NCI-H345 (cell line): ENCODE measurements around the gene GPHB5.
A peak's percentile ranks its signal among the peaks of the same experiment; 100 is the strongest.
"Not testable (repeated sequence)": the region's sequence is repeated elsewhere in the genome, so short reads cannot be mapped to it uniquely, and the experiment has no call there.

Experiments used
- DNase-seq: peaks from one replicate; lab custom pipeline; 2025; lab: John Stamatoyannopoulos, UW

Gene GPHB5, protein sequence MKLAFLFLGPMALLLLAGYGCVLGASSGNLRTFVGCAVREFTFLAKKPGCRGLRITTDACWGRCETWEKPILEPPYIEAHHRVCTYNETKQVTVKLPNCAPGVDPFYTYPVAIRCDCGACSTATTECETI

DNA sequence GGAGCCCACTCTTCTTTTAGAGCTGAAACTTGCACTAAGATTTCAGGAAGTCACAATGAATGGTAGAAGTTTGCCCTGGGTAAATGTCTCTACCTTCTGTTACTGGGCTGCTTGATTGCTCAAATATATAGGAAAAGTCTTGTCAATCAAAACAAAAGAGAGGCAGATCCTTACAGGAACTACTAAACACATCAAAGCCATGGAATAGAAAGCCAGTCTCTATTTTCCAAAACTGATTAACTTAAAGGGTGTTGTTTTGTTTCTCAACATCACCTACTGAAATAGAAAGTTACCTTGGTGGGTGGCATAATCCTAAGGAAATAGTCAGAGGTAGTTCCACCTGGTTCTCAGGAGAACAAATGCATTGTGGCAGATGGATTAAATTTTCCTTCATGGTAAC lies at the start of gene GPHB5:
TSS of gene GPHB5 (minus strand) at position 101 of the 400 bp plus-strand sequence. CDS start 1,086 bp downstream, outside the sequence.
- no peak for DNase-seq

DNA sequence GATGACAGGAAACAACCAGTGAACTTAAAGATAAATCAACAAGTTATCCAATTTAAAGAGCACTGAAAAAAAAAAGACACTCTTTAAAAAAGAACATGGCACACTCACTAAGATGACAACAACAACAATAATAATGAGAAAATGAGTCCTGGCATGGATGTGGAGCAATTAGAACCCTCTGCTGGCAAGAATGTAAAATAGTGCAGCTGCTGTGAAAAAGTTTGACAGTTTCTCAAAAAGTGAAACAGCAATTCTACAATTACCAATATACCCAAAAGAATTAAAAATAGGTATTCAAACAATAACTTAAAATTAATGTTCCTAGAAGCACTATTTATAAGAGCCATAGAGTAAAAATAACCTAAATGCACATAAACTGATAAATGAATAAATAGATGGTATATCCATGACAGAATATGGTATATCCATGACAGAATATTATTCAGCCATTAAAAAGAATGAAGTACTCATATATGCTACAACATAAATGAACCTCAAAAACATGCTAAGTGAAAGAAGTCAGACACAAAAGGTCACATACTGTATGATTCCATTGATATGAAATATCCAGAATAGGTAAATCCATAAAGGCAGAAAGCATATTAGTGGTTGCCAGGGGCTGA lies 49.1 kb upstream of the GPHB5 start:
- DNase-seq: no peak

DNA sequence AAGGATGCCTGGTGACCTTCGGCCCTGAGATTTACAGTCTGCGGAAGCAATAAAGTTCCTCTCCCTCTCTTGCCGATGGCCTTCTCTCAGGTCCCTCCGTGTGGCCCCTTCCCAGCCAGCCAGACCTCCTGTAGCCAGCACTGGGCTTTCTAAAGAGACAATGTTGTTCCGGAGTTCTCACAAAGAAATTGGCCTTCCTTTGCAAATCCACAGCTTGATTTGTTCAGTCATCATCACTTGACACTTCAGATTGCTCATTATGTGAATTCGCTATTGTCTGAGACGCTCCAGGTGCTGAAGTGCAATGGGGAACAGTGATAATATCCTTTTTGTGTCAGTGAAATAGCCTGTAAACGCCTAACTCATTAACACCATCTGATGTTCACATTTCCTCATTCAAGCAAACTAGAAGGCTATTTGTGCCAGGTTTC lies 43.7 kb upstream of the GPHB5 start:
- DNase-seq: peak; percentile 88

DNA sequence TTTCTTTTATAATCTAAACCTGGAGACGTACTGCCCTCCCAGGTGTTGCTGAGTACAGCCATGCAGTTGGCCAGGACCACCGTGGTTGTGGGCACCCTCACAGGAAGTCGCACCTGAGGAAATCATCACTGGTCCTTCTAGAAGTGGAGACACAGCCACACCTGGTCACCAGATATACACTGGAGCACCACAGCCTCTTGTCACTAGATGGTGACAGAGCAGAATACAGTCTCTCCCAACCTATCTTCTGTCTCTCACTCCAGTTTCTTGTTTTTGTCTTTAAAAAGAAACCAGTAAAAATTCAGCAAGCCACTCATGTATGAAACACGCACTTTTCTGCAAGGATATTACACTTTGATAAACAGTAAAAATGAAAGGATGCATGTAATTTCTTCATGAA lies 43.1 kb upstream of the GPHB5 start:
- DNase-seq: peak; percentile 13

DNA sequence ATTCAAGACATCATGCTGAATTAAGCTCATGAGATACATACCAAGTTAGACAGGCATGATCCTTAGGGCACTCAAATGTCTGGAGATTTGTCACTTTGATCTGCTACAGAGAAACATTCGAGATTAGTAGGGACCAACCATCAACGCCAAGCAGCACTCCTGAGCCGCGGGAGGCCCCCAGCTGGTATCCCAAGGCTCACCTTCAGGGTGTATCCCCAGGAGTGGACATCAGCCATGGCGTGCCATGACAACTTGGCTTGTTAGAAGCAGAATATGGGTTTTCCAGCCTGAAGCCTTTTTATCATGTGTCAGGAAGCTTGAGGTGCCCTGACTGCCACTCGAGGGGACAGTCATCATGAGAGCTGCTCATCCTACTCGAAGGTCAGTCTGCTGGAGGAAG lies 39.1 kb upstream of the GPHB5 start:
- no peak for DNase-seq

DNA sequence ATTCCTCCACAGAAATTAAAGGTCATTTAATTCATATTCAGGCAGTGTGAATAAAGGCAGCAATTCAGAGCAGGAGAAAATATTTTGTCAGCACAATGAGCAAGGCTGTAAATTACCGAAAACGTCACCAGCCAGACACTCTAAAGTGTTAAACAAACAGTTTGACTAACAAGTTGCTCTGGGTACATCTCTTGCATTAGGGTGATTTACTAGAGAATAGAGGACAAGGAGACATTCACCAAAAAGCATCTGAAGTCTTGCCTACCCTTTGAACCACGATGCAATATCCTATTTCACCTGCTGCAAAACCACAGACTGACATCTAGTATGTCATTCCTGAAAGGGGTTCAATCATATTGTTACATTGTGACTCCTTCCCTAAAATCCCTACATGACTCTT lies 27.1 kb upstream of the GPHB5 start:
- peak; percentile 13 for DNase-seq

DNA sequence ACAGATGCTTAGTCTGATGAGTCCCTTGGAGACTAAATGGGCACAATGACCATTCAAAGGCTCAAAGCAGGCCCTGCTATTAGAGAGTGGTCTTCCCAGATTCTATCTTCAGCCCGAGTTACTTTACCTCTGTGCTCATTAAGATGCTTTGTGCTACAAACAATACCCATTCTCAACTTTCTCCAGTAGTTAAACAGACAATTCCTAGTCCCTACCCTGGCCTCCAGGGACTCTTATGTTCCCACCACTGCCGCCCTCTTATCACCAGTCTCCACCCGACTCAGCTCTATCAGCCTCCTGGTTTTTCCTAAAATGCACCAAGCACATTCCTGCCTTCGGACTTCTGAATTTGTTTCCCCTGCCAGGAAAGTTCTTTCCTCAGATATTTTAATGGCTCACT lies 25.6 kb upstream of the GPHB5 start:
- DNase-seq: no peak

DNA sequence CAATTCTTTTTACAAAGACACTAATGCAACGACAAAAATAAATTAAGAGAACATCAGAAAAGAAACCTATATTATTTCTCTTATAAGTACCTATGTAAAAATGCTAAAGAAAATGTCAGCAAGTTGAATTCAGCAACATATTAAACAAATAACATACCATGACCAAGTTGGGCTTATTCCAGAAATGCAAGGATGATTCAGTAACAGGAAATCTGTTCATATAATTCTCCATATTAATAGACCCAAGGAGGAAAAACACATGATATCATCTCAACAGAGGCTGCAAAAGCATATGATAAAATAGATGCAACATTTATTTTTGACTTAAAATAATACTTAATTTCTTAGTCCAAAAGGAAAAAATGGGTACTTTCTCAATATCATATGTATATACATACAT lies 25.1 kb upstream of the GPHB5 start:
- DNase-seq: no peak

DNA sequence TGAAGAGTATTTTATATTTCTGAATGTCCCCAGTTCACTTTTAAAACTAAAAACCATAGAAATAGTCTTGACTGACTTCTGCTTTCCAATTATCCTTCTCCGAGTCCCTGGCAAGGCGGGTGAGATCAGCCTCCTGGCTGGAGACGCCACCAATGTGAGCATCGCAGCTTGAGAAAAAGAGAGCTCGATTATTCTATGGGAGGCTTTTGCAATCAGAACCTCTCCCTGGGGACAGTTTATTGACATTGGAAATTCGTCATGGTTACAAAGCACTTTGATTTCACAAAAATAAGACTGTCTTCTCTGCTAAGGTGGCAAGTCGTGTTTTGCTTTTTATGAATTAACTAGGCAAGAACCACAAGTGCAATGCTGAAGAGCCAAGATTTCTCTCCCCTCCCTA lies 23.6 kb upstream of the GPHB5 start:
- DNase-seq: peak; percentile 70

DNA sequence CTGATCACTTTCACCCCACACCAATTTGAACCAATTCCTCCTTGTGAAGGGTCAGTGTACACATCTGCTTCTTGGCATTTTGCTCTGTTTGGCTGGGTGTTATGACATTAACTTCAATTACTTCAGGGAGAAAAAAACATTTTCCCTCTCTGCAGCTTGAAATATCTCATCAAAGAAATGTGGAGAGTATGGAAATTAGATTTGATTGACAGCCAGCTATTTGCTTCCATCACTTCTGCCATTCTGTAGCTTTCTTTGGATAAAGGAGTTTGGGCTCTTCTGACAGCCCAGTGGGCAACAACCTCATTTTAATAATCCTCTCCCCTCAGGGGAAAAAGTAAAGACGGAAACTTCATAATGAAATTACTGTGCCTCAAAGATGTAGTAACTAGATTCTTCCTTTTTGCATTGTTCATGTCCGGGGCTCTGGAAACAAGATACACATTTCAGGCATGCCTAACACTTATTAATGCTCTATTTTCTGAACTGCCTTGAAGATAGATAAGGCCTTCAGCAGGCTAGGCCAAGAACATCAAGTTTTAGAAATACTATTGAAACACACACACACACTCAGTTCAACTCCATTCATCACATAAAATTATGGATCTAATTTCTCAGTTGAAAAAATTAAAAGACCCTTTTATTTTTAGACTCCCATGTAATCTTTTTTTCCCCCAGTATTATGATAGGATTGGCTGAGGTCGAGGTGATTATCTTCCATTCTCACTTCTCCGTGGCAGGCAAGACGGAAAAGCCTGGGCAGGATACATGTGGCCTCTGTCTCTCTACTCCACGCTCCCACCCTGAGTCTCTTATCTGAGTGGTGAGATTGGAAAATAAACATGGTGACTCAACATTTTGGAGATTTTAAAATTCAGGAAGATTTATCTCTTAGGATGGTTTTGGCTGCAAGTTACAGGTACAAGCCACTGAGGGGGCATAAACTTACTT lies 10.3 kb upstream of the GPHB5 start:
- DNase-seq: no peak

DNA sequence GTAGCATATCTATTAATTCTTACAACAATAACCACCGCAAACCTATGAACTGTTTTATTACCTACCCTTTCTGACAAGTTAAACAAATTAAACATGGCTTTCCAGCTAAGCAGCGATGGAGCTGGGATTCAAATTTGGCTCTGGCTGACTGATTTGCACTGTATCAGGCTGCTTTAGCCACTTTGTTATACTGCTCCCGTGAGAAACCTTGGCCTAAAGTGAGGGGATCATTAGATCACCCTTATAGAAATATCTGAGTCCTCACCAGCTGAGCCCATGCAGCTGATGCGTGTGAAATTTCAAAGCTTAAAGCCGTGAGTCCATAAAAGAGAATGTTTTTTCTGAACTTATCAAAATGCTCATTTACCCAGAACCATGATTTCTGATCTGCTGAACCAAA lies 8.1 kb upstream of the GPHB5 start:
- no peak for DNase-seq

DNA sequence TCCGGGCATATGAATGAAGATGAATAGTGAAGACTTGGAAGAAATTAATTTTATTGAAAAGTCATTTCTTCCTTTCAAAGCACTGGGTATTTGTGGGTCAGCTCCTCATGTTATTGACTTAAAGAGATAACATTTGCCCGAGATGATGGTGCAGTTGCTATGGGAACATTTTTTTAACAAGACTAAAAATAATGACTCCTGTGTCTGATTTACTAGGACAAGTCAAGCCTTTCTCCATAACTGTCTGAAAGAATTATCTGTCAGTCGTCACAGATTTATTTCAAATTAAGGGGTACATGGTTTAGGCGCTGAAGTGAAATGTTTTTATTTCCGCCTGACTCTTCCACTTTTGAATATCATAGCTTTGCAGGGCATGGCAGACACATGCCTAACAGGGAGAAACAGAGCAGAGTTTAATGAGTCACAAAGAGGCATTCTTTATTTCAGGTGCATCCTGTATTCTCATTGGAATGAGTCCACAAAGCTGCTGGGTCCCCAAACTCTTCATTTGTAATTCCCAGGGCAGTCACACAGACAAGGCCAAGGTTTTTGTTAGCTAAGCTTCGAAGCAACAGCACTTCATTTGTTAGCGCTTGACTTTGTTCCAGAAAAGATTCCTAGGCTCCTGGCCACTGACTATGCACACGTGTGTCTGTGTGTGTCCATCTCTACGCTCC lies 4.3 kb upstream of the GPHB5 start:
- no peak for DNase-seq

DNA sequence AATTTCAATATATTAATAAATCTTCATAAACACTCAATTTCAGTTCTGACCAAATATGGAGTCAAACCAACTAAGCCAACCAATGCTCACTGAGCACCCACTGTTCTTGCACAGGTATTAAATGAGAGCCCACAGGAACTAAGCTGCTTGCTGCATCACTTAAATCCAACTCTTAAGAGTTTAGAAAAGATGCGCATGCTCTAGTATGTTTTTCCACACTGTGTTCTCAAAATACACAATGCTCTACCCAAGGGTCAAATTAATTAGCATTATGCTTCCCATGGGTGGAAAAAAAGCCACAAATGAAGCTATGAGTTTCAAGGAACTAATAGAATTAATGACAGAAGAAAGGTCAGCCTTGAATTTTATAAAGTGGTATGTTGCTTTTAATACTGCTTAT lies 3.7 kb upstream of the GPHB5 start:
- DNase-seq: no peak

DNA sequence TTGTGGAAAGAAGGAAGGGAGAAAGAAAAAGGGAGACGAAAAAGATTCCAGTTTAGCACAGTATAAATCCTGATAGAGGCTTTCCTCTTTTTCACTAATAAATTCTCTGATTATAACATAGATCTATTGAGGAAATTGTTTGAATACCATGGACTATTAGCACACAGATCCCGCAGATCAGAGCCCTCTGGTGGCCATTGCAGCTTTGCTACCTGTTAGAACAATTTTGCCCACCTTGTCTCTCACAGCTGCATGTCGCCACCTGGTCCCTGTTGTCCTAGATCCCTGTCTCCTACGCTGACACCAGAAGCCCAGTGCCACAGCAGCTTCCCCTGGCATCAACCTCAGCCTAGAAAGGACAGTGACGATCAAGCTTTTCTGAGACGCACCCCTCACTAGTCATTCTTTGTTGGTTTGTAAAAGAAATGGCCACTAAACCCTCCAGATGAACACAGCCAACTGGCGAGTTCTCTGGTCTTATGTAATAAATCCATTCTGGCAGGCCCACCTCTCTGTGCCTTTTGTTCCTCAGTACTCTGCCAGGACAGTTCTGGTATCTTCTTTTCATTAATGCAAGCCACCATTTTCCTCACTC lies 9.9 kb downstream of the GPHB5 start:
- peak; percentile 37 for DNase-seq

DNA sequence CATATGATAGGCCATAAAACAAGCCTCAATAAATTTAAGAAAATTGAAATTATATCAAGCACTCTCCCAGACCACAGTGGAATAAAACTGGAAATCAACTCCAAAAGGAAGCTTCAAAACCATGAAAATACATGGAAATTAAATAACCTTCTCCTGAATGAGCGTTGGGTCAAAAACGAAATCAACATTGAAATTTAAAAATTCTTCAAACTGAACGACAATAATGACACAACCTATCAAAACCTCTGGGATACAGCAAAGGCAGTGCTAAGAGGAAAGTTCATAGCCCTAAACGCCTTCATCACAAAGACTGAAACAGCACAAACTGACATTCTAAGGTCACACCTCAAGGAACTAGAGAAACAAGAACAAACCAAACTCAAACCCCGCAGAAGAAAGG lies 14.3 kb downstream of the GPHB5 start:
- DNase-seq: not testable (repeated sequence)

DNA sequence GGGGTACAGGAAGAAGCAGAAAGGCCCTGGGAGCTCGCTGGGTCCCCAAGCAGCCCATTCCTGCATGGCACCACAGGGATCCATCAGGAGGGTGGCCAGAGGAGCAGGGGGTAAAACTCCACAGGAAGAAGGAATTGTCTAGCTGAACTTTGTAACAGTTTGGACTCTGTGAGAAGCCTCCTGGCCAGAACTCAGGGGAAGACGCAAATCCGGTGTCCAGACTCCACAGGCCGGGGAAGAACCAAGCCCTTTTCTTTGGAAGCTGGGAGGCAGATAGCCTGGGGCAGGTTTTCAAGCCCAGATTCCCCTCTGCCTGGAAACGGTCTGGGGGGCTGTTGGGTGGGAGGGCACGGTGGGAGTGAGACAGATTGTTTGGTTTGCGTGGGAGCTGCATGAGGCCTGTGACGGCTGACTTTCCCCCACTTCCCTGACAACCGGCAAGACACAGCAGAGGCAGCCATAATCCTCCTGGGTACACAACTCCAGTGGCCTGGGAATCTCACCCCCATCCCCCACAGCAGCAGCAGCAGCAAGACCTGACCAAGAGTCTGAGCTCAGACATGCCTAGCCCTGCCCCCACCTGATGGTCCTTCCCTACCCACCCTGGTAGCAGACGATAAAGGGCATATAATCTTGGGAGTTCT lies 16.7 kb downstream of the GPHB5 start:
- DNase-seq: no peak

DNA sequence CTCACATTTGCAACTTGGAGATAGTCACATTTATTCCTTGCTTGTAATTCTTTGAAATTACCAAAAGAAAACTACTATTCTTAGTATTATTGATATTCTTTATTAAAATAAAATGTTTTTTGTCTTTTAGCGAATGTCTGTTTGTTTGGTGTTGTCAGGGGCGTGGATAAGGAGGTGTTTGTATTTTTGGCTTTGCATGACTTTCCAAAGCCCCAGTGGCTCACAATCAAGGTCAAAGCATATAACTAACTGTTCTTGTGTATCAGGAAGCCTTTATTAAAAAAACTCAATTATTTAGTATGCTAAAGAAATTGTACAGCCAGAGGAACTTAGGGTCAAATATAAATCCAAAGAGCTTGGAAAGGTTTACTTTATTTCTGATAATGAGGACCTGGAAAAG lies 17.9 kb downstream of the GPHB5 start:
- DNase-seq: no peak

DNA sequence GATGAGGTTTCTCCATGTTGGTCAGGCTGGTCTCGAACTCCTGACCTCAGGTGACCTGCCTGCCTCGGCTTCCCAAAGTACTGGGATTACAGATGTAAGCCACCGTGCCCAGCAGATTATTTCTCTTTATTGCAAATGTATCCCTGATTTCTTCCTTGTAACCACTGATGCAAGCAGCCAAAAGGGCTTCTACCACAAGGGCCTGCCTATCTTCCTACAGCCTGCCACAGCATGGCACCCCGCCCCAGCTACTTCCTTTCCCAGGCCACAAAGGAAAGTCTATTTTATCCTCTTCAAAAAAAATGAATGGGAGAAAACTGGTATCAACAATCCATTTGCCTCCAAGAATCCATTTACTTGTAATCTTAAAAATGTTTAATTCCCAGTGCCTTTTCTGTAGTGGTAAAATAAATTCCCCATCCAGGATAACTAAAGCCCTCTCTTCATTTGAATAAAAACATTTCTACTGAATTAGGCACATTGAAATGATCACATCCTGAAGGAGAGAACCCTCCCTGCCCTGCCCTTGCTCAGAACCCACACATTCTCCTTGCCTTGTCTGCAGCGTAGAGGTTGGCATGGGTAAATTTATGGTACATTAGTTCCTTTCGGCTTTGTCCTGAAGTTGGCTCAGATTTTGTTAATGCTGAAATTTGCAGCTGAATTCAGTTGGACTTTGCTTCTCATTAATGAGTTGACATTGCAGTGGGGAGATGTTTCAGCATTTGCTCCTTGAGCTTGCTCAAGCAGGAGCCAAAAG lies 19.2 kb downstream of the GPHB5 start:
- DNase-seq: no peak

DNA sequence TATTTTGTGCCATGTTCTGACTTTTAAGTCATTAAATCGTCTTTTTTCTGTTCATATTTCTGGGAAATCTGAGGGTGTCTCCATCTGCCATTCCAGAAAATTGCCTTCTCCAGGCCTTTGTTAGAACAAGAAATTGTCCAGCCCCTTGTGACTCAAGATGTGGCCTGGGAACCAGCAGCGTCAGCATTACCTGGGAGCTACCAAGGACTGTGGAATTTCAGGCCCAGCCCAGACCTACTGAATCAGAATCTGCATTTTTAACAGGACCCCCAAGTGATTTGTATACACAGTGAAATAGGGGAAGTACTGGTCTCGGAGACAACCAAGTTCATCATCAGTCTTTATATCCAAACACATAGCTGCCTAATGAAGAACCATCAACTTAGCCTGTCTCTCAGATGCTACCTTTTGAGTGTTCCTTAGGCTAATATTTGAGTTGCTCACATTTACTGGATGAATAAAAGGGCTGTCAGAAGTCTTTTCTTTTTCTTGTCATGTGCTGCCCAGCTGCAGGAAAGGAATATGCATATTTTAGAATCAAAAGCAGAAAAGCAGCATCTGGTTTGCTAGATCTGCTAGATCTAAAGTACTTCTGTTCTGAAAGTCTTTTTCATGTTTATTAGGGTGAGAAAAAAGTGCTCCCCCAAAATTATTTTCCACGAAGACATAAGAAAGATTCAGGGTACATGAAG lies 21.2 kb downstream of the GPHB5 start:
- DNase-seq: no peak

DNA sequence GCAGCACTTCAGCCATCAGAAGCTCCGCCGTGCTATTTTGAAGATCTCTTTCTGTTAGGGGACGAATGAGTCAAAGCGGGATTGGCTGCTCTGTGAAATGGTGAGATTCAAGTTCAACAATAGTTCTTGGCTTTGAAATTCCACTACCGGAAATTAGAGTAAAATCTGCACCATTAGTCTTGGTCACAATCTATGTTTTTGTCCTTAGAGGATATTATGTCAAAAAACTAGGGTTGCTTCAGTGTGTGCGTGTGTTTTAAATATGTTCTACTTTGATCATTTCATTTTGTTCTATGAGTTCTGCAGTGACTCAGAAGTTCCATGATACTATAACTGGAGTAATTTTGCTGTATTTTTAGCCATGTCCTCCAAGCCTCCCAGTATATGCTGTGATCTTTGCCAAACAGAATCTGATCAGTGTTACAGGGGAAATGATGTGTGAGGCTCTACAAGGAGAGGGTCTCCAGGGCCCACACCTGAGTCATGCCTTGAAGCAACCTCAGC lies 22.6 kb downstream of the GPHB5 start:
- no peak for DNase-seq
